ENCODE data around the gene MYO16. TPM values are rescaled to one million over a fixed set of nuclear protein-coding genes. Genes with fewer than 3 reads are reported as not detected.

Gene MYO16
- total RNA-seq, 1 experiment from 2014 or later = not detected

GRCh38 chr13:109136873-109137272 is 507.5 kb downstream of the MYO16 start:
- Histone ChIP-seq H2BK15ac (ENCODE audit: low read depth, low read length) (no peak overlapping the region), H3K9me3 (ENCODE audit: control insufficient read depth, low read depth, low read length) (no peaks in the 10 kb centered on the region), H4K91ac (ENCODE audit: insufficient read length, low read depth, low read length) (no peak overlapping the region), H4K5ac (ENCODE audit: insufficient read length, low read depth, low read length) (no peak overlapping the region), H2BK20ac (ENCODE audit: low read depth, low read length, poor library complexity, severe bottlenecking) (no peak overlapping the region), H3T11ph (ENCODE audit: low read length) (no peak overlapping the region), H2AFZ (ENCODE audit: low read length) (no peak overlapping the region), H3K27ac (ENCODE audit: insufficient read length, low read depth, low read length) (no peak overlapping the region), H2BK5ac (ENCODE audit: insufficient read length, low read length) (no peak overlapping the region), H3K9ac (ENCODE audit: extremely low read depth, insufficient read length, low read length) (no peak overlapping the region), H3K23ac (ENCODE audit: insufficient read length, low read depth, low read length) (no peak overlapping the region), H2BK12ac (ENCODE audit: insufficient read length, low read depth, low read length) (no peak overlapping the region), H3K4me1 (ENCODE audit: insufficient read depth, low read length) (peaks cover 2% of the 10 kb centered on the region; the same call in 1 of the 2 replicates), H4K20me1 (ENCODE audit: control insufficient read depth, insufficient read depth, insufficient read length) (no peaks in the 10 kb centered on the region), H3K18ac (ENCODE audit: insufficient read length, low read depth, low read length) (no peak overlapping the region), H3K79me2 (ENCODE audit: insufficient read depth, low read length) (no peaks in the 10 kb centered on the region), H3K27me3 (ENCODE audit: insufficient read depth, low read length) (no peaks in the 10 kb centered on the region), H3K23me2 (ENCODE audit: insufficient read length, low read depth, low read length, poor library complexity, severe bottlenecking) (no peaks in the 10 kb centered on the region), H3K56ac (ENCODE audit: insufficient read length, low read depth, low read length) (no peak overlapping the region), H3K79me1 (ENCODE audit: insufficient read depth, low read depth, low read length, poor library complexity, severe bottlenecking) (no peaks in the 10 kb centered on the region), H2BK120ac (ENCODE audit: low read depth, low read length, poor library complexity, severe bottlenecking) (no peak overlapping the region), H3K14ac (ENCODE audit: insufficient read depth, low read length) (no peak overlapping the region; the same call in 1 of the 2 replicates), H2AK5ac (ENCODE audit: insufficient read length, low read length) (no peak overlapping the region), H4K8ac (replicated peaks; ENCODE audit: insufficient read length, low read depth, low read length) (no peak overlapping the region), H3K4me2 (ENCODE audit: insufficient read depth, insufficient read length, low read length) (no peak overlapping the region), H3K4ac (ENCODE audit: low read depth, low read length) (no peak overlapping the region)
- peaks cover 5 to 17% (median 6%) of the 10 kb centered on the region in 3 experiments for H3K36me3 Mint-ChIP-seq (ENCODE audit: insufficient read depth in 1 of 3, low read depth in 3 of 3)
- no peak overlapping the region for H3K4me3 Mint-ChIP-seq
- no peak for DNase-seq
- TF ChIP-seq CTCF (conservative IDR thresholded peaks at IDR 0.05) = no peak
- H3K9me3 Mint-ChIP-seq = peaks cover 14% of the 10 kb centered on the region in 2 experiments
- WGBS (ENCODE audit: extremely low coverage, insufficient read length, low lambda C conversion rate) = no CpG with 5 or more reads among the region's 2 CpGs
- no peak overlapping the region for H3K27ac Mint-ChIP-seq
- no peaks in the 10 kb centered on the region; the same call in 1 of the 2 replicates for H3K27me3 Mint-ChIP-seq (ENCODE audit: low read depth)
- peaks cover 4 to 7% of the 10 kb centered on the region in 2 experiments; a peak in 3 of 4 replicates for H3K4me1 Mint-ChIP-seq
